Vein endothelial cell (primary cell): ENCODE measurements around the gene HM13. TPM values are rescaled to one million over a fixed set of nuclear protein-coding genes. Genes with fewer than 3 reads are reported as not detected.

ENCODE experiments used
- small RNA-seq: library from RNA; depleted of rRNA; stranded (forward); fragments of <200 nt; gene quantifications from one replicate; pipeline ENCODE3, GENCODE V24; 2012
- total RNA-seq: library from RNA; depleted of rRNA; stranded (reverse); fragments of >200 nt; gene quantifications from 2 replicates; pipeline ENCODE4 v1.2.3, GENCODE V29; 2012

The HM13 gene, protein sequence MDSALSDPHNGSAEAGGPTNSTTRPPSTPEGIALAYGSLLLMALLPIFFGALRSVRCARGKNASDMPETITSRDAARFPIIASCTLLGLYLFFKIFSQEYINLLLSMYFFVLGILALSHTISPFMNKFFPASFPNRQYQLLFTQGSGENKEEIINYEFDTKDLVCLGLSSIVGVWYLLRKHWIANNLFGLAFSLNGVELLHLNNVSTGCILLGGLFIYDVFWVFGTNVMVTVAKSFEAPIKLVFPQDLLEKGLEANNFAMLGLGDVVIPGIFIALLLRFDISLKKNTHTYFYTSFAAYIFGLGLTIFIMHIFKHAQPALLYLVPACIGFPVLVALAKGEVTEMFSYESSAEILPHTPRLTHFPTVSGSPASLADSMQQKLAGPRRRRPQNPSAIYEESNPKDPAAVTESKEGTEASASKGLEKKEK
- total RNA-seq: 105 and 108 TPM in 2 replicates

GRCh38 chr20:31514154-31515071 is at the start of gene HM13:
Gene HM13 (plus strand): TSS chr20:31514442. CDS start chr20:31514552, 110 bp downstream.

DNA sequence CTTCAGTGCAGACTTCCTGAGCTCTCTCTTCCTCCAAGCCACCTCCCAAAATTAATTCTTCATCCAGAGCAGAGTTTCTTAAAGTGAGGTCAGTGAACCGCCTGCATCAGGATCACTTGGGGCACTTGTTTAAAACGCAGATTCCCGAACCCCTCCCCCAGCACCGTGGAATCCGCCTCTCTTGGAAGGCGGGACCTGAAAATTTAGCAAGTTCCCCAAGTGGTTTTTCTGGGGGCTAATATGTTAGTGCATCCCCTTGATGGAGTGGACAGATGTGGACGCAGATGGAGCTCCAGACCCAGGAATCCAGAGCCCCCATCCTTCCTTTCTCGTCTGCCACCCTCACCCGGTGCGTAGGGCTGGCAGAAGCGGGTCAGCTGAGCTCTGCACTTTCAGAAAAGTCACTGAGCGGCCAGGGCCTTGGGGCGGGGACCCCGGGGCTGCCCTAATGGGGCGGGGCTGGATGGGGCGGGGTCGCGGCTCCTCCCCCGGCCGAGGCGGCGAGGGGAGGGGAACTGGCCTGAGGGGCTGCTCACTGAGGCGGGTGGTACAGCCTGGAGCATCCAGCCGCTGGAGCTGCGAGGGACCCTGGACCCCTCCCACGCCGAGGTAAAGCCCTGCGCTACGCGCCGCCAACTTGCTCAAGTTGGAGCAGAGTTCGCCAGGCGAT is 39.3 kb upstream of the HM13 start, which contains the start of the genes DEFB124 and REM1:
Gene DEFB124, minus strand, starts transcription at position 370 of the 670 bp plus-strand sequence. CDS start 2,114 bp downstream, outside the sequence.
Gene REM1, plus strand, starts transcription at position 531 of the 670 bp plus-strand sequence. CDS start 1,158 bp downstream, outside the sequence.

GRCh38 chr20:31605031-31605901 is 91.0 kb downstream of the HM13 start, which contains the start of gene ID1:
Gene ID1 (plus strand): TSS chr20:31605289. CDS start chr20:31605388, 99 bp downstream.

Small RNAs within 50 kb of the gene (small RNA-seq; reads per million reads assigned to genes)
- not detected for gene MIR3193

Other genes starting within 250 kb of the HM13 start
- gene DEFB116, start 205.9 kb upstream of the HM13 start, total RNA-seq: not detected in 2 replicates
- gene DEFB118, start 145.8 kb upstream of the HM13 start, total RNA-seq: not detected in 2 replicates
- gene DEFB119, start 123.9 kb upstream of the HM13 start, total RNA-seq: not detected in 2 replicates
- not detected in 2 replicates for gene DEFB121, start 108.2 kb upstream of the HM13 start, total RNA-seq
- not detected in 2 replicates for gene DEFB123, start 73.8 kb upstream of the HM13 start, total RNA-seq
- not detected in 2 replicates for gene DEFB124, start 39.3 kb upstream of the HM13 start, total RNA-seq
- under 0.01 and 0.38 TPM in 2 replicates for gene REM1, start 39.2 kb upstream of the HM13 start, total RNA-seq
- 251 and 348 TPM in 2 replicates for gene ID1, start 90.8 kb downstream of the HM13 start, total RNA-seq
- not detected in 2 replicates for gene COX4I2, start 123.5 kb downstream of the HM13 start, total RNA-seq
- gene BCL2L1, start 208.4 kb downstream of the HM13 start, total RNA-seq: 153 TPM in 2 replicates
- gene TPX2, start 224.8 kb downstream of the HM13 start, total RNA-seq: 40.5 and 68.8 TPM in 2 replicates